HEK293 (cell line): Measurements from ENCODE around the gene VAT1L.

Source experiments
- CTCF ChIA-PET: fragments of 350-600 bp; formaldehyde crosslinking; extraction: SDS; loops from one replicate; lab custom pipeline; 2021; ENCODE audit warnings: antibody characterized with exemption; lab: Yijun Ruan, JAX
- POLR2A ChIA-PET: fragments of 300-600 bp; formaldehyde crosslinking; extraction: SDS; loops from one replicate; lab custom pipeline; 2020; ENCODE audit warnings: antibody characterized with exemption, inconsistent platforms; lab: Yijun Ruan, JAX
- H3K27ac ChIP-seq: fragments of 200-500 bp; sonication (Bioruptor generic); 2 replicates; pipeline ENCODE4 v1.5.1; 2014; ENCODE audit warnings: low read depth, low read length, control low read depth, inconsistent platforms; ENCODE audit errors: extremely low read depth
- H3K36me3 ChIP-seq, 2 experiments: fragments of 200-500 bp in 1 of 2; sonication (Bioruptor generic) in 1 of 2; 1 replicate in 1 of 2; 2 replicates in 1 of 2; pipeline ENCODE4 v1.5.1; 2014 to 2017; ENCODE audit warnings: inconsistent platforms in 2 of 2, low read length in 2 of 2; ENCODE audit not compliant: control insufficient read depth in 2 of 2, insufficient read depth in 1 of 2
- H3K4me1 ChIP-seq: fragments of 200-500 bp; sonication (Bioruptor generic); 2 replicates; pipeline ENCODE4 v1.5.1; 2014; ENCODE audit warnings: mild to moderate bottlenecking, low read length, inconsistent platforms; ENCODE audit not compliant: control insufficient read depth, insufficient read depth
- H3K4me3 ChIP-seq: 2 replicates; pipeline ENCODE4 v1.5.1; 2011; ENCODE audit warnings: low read depth, mild to moderate bottlenecking, control low read depth, low read length, moderate library complexity
- H3K9me3 ChIP-seq: fragments of 200-500 bp; sonication (Bioruptor generic); 2 replicates; pipeline ENCODE4 v1.5.1; 2014; ENCODE audit warnings: low read depth, low read length, inconsistent platforms; ENCODE audit not compliant: control insufficient read depth, insufficient read depth
- BCL11A ChIP-seq: fragments of 450-650 bp; formaldehyde crosslinking; IDR thresholded peaks from 2 replicates; pipeline ENCODE4 v1.5.1; 2016; ENCODE audit warnings: low read depth, missing biosample characterization, missing genetic modification characterization
- BCL6B ChIP-seq: fragments of 450-650 bp; formaldehyde crosslinking; IDR thresholded peaks from 2 replicates; pipeline ENCODE4 v1.5.1; 2017; ENCODE audit warnings: missing biosample characterization, missing genetic modification characterization
- FEZF1 ChIP-seq: fragments of 450-650 bp; formaldehyde crosslinking; IDR thresholded peaks from 2 replicates; pipeline ENCODE4 v1.5.1; 2016; ENCODE audit warnings: missing biosample characterization, missing genetic modification characterization
- GLIS1 ChIP-seq: fragments of 450-650 bp; formaldehyde crosslinking; IDR thresholded peaks from 2 replicates; pipeline ENCODE4 v1.5.1; 2016; ENCODE audit warnings: missing biosample characterization, missing genetic modification characterization
- GLIS2 ChIP-seq: fragments of 450-650 bp; formaldehyde crosslinking; IDR thresholded peaks from 2 replicates; pipeline ENCODE4 v1.5.1; 2016; ENCODE audit warnings: missing biosample characterization, missing genetic modification characterization
- PBX3 ChIP-seq: sonication (generic); formaldehyde crosslinking; IDR thresholded peaks from 2 replicates; pipeline ENCODE4 v1.8.1; 2022; ENCODE audit warnings: mild to moderate bottlenecking, moderate library complexity, missing genetic modification reagents
- SP2 ChIP-seq: fragments of 450-650 bp; formaldehyde crosslinking; IDR thresholded peaks from 2 replicates; pipeline ENCODE4 v1.5.1; 2016; ENCODE audit warnings: missing biosample characterization, missing genetic modification characterization
- WT1 ChIP-seq: fragments of 450-650 bp; formaldehyde crosslinking; IDR thresholded peaks from 2 replicates; pipeline ENCODE4 v1.5.1; 2016; ENCODE audit warnings: missing biosample characterization, missing genetic modification characterization
- ZBTB6 ChIP-seq: fragments of 450-650 bp; formaldehyde crosslinking; IDR thresholded peaks from 2 replicates; pipeline ENCODE4 v1.5.1; 2017; ENCODE audit warnings: missing biosample characterization, missing genetic modification characterization
- ZFP37 ChIP-seq: fragments of 450-650 bp; formaldehyde crosslinking; IDR thresholded peaks from 2 replicates; pipeline ENCODE4 v1.5.1; 2016; ENCODE audit warnings: missing biosample characterization, missing genetic modification characterization
- ZNF10 ChIP-seq: fragments of 450-650 bp; formaldehyde crosslinking; IDR thresholded peaks from 2 replicates; pipeline ENCODE4 v1.5.1; 2017; ENCODE audit warnings: missing biosample characterization, missing genetic modification characterization
- ZNF23 ChIP-seq: fragments of 450-650 bp; formaldehyde crosslinking; IDR thresholded peaks from 2 replicates; pipeline ENCODE4 v1.5.1; 2016; ENCODE audit warnings: missing biosample characterization, missing genetic modification characterization, borderline replicate concordance
- ZNF354C ChIP-seq: fragments of 450-650 bp; formaldehyde crosslinking; IDR thresholded peaks from 2 replicates; pipeline ENCODE4 v1.5.1; 2016; ENCODE audit warnings: missing biosample characterization, missing genetic modification characterization, low read depth, borderline replicate concordance
- ZNF416 ChIP-seq: fragments of 450-650 bp; formaldehyde crosslinking; IDR thresholded peaks from 2 replicates; pipeline ENCODE4 v1.5.1; 2016; ENCODE audit warnings: missing biosample characterization, missing genetic modification characterization
- ZNF555 ChIP-seq: fragments of 450-650 bp; formaldehyde crosslinking; conservative IDR thresholded peaks from 2 replicates; pipeline ENCODE4 v1.5.1; 2017; ENCODE audit warnings: missing biosample characterization, mild to moderate bottlenecking, missing genetic modification characterization, inconsistent platforms
- ZNF624 ChIP-seq: fragments of 450-650 bp; formaldehyde crosslinking; IDR thresholded peaks from 2 replicates; pipeline ENCODE4 v1.5.1; 2017; ENCODE audit warnings: missing biosample characterization, missing genetic modification characterization
- ZNF654 ChIP-seq: fragments of 450-650 bp; formaldehyde crosslinking; IDR thresholded peaks from 2 replicates; pipeline ENCODE4 v1.5.1; 2016; ENCODE audit warnings: low read depth, missing biosample characterization, missing genetic modification characterization
- ZNF677 ChIP-seq: fragments of 450-650 bp; IDR thresholded peaks from 2 replicates; pipeline ENCODE4 v1.5.0; 2018; ENCODE audit warnings: missing biosample characterization, mild to moderate bottlenecking, missing genetic modification characterization, moderate library complexity
- ZNF785 ChIP-seq: fragments of 450-650 bp; formaldehyde crosslinking; IDR thresholded peaks from 2 replicates; pipeline ENCODE4 v1.5.1; 2016; ENCODE audit warnings: missing biosample characterization, missing genetic modification characterization
- TF ChIP-seq, protein P1 (sequence below): fragments of 450-650 bp; formaldehyde crosslinking; IDR thresholded peaks from 2 replicates; pipeline ENCODE4; 2016; ENCODE audit warnings: missing biosample characterization, missing genetic modification characterization

Gene VAT1L

GRCh38 chr16:77877712-77878347 lies 89.5 kb downstream of the VAT1L start:
- Histone ChIP-seq H3K36me3 (no peaks in the 10 kb centered on the region), H3K9me3 (no peaks in the 10 kb centered on the region), H3K4me1 (no peaks in the 10 kb centered on the region; the same call in 1 of the 2 replicates), H3K4me3 (no peak overlapping the region), H3K27ac (no peak overlapping the region)
- TF ChIP-seq ZNF10 (tag by site-specific recombination) (no peak), ZNF677 (no peak), WT1 (tag by site-specific recombination) (no peak), ZNF624 (tag by site-specific recombination) (no peak), ZNF555 (no peak), ZNF654 (no peak), ZFP37 (tag by site-specific recombination) (no peak), PBX3 (CRISPR knock-in tag) (no peak), BCL6B (no peak), SP2 (tag by site-specific recombination) (no peak), ZNF23 (no peak), FEZF1 (tag by site-specific recombination) (no peak), GLIS2 (no peak), ZBTB6 (no peak), ZNF785 (no peak), BCL11A (tag by site-specific recombination) (no peak), ZNF416 (tag by site-specific recombination) (no peak)
- TF ChIP-seq, protein P1, sequence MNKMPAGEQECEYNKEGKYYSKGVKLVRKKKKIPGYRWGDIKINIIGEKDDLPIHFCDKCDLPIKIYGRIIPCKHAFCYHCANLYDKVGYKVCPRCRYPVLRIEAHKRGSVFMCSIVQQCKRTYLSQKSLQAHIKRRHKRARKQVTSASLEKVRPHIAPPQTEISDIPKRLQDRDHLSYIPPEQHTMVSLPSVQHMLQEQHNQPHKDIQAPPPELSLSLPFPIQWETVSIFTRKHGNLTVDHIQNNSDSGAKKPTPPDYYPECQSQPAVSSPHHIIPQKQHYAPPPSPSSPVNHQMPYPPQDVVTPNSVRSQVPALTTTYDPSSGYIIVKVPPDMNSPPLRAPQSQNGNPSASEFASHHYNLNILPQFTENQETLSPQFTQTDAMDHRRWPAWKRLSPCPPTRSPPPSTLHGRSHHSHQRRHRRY (tag by site-specific recombination) = no peak
- CTCF ChIA-PET = interaction anchor here (0.9 kb wide), 1 partner anchor 202 kb away, joined by 3 read pairs; no protein-coding TSS in a partner anchor
- POLR2A ChIA-PET = no interaction called here

GRCh38 chr16:77881355-77882030 lies 93.1 kb downstream of the VAT1L start:
- Histone ChIP-seq H3K27ac (no peak overlapping the region), H3K9me3 (no peaks in the 10 kb centered on the region), H3K4me1 (no peaks in the 10 kb centered on the region; the same call in 1 of the 2 replicates), H3K4me3 (no peak overlapping the region), H3K36me3 (no peaks in the 10 kb centered on the region)
- ChIA-PET CTCF (interaction anchor here (0.7 kb wide), 1 partner anchor 11 kb away, joined by 3 read pairs; no protein-coding TSS in a partner anchor), POLR2A (no interaction called here)
- TF ChIP-seq GLIS1 (tag by site-specific recombination) = peak; percentile 13; the same call in 1 of the 2 replicates
- TF ChIP-seq ZNF354C (tag by site-specific recombination) = no peak
